ENCODE data around the gene PACSIN2.

GRCh38 chr22:42829302-42829701 lies 185.6 kb downstream of the PACSIN2 start:
- TF ChIP-seq CTCF (IDR thresholded peaks at IDR 0.05) (no peak), POLR2AphosphoS5 (IDR thresholded peaks at IDR 0.05) (no peak), POLR2A (IDR thresholded peaks at IDR 0.05) (no peak)
